GM12873 (cell line): Measurements from ENCODE around the gene ITGAL.

ENCODE experiments used
- TF ChIP-seq, protein P1 (sequence below): IDR thresholded peaks from 2 replicates; pipeline ENCODE4 v1.5.1; 2012; ENCODE audit warnings: low read depth, mild to moderate bottlenecking, moderate library complexity, low read length, control low read depth; ENCODE audit not compliant: insufficient read depth; ENCODE audit errors: missing control alignments

Gene ITGAL

GRCh38 chr16:30472328-30472942, at the start of gene ITGAL:
ITGAL (plus strand) TSS chr16:30472742; CDS start chr16:30472838, 96 bp downstream.
- TF ChIP-seq, protein P1, sequence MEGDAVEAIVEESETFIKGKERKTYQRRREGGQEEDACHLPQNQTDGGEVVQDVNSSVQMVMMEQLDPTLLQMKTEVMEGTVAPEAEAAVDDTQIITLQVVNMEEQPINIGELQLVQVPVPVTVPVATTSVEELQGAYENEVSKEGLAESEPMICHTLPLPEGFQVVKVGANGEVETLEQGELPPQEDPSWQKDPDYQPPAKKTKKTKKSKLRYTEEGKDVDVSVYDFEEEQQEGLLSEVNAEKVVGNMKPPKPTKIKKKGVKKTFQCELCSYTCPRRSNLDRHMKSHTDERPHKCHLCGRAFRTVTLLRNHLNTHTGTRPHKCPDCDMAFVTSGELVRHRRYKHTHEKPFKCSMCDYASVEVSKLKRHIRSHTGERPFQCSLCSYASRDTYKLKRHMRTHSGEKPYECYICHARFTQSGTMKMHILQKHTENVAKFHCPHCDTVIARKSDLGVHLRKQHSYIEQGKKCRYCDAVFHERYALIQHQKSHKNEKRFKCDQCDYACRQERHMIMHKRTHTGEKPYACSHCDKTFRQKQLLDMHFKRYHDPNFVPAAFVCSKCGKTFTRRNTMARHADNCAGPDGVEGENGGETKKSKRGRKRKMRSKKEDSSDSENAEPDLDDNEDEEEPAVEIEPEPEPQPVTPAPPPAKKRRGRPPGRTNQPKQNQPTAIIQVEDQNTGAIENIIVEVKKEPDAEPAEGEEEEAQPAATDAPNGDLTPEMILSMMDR: no peak

DNA sequence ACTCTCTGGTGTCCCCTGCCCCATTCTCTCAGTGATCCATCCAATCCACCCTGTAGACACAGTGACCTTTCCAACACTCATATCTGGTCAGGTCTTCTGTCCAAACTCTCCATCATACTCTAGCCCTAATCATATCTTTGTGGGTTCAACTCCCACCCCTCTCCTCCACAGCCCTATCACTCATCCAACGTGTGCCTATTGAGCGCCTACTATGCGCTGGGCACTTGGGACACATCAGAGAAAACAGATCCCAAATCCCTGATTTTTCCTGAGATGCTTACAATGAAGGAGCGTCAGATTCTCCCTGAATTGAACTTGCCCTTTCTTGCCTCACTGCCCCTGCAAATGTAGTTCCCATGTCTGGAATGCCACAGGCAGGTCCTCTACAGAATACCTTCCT, 44.5 kb upstream of the ITGAL start:
- TF ChIP-seq, protein P1: no peak

GRCh38 chr16:30429418-30429677, 43.2 kb upstream of the ITGAL start:
- TF ChIP-seq, protein P1: no peak

DNA sequence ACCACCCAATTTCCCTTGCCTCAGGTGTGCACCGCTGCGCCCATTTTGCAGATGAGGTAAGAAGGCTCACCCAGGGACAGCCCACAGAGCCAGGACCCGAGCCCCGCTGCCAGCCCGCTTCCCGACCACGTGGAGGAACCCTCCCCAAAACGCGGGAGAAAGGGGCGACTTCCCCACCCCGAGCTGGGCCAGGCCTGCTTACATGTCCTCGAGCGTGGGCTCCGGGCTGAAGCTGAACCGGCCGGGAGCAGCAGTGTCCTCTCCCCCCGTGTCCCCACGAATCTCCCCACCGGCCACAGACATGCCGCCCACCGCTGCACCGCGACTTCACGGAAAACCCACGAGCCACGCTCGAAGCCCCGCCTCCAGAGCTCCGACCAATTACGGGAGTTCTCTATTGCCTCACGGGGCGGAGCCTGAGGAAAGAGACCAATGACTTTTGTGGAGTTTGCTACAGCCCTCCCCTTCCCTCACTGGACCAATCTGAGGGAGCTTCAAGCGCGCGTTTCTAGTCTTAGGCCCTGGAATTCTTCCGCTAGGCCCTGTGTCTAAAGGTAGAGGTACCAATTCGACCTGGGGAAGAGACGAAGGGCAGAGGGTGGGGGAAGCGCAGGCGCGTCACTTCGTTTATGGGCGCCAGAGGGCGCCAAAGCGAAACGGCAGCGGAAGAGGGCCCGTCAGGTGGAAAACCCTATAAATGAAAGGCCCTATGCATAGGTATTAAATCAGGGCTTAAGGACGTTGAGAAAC, 42.7 kb upstream of the ITGAL start, which contains the start of gene DCTPP1:
DCTPP1 (minus strand) TSS at position 353 of the 750 bp plus-strand sequence; CDS start at position 303, 50 bp downstream.
- TF ChIP-seq, protein P1: peak; percentile 81

GRCh38 chr16:30430428-30430970, 42.0 kb upstream of the ITGAL start:
- TF ChIP-seq, protein P1: no peak

DNA sequence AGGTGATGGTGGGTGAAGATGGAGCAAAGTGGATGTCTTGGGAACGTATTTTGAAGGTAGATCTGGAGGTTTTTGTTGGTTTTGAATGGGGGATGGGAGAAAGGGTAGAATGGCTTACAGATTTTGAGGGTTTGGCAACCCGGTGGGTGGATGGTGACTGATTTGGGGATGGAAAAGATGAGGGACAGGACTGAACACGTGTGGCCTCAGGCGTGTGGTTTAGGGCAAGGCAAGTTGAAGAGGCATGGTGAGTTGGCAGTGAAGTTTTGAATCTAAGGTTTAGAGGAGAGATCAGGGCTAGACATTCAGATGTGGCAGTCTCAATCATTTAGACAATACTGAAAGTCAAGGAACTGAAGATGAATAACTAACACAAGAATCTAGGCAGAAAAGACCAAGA, 37.7 kb upstream of the ITGAL start:
- TF ChIP-seq, protein P1: no peak

DNA sequence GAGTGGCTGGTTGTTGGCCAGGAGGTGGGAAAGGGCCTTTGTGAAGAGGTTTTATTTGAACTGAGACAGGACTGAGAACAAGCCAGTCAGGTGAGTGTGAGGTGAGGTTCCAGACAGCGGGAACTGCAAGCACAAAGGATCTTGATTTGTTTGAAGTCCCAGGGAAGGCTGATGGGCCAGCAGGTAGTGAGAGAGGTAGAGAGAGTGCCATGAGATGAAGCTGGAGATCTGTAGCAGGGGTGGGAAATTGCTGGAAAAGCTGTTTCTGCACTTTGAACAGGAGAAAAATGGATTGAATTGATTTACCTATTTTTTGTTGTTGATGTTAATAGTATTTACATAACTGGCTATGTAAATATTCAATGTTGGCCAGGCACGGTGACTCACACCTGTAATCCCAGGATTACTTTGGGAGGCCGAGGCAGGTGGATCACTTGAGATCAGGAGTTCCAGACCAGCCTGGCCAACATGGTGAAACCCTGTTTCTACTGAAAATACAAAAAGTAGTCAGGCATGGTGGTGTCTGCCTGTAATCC, 35.0 kb upstream of the ITGAL start:
- TF ChIP-seq, protein P1: no peak
